Raji (cell line): Measurements from ENCODE around the gene YPEL1.

Experiments
- POLR2A ChIP-seq: IDR thresholded peaks from 2 replicates; pipeline ENCODE4 v1.6.1; 2011; ENCODE audit warnings: low read depth, low read length, control low read depth; ENCODE audit not compliant: insufficient read depth

Gene YPEL1

GRCh38 chr22:21709688-21710087, 25.9 kb downstream of the YPEL1 start:
- no peak for TF ChIP-seq POLR2A

- TF ChIP-seq POLR2A = no peak
These were observed 26.6 kb downstream of the YPEL1 start for GRCh38 chr22:21708960-21709359.

GRCh38 chr22:21707677-21708076, 27.9 kb downstream of the YPEL1 start:
- no peak for TF ChIP-seq POLR2A

- TF ChIP-seq POLR2A = no peak
These were observed 31.8 kb downstream of the YPEL1 start for GRCh38 chr22:21703684-21704316.

- no peak for TF ChIP-seq POLR2A
These were observed 32.6 kb downstream of the YPEL1 start for GRCh38 chr22:21702700-21703683.

GRCh38 chr22:21702094-21702493, 33.5 kb downstream of the YPEL1 start:
- TF ChIP-seq POLR2A = no peak

- no peak for TF ChIP-seq POLR2A
These were observed 34.1 kb downstream of the YPEL1 start for GRCh38 chr22:21701384-21701971.

GRCh38 chr22:21700822-21701221, 34.8 kb downstream of the YPEL1 start:
- TF ChIP-seq POLR2A = no peak

- no peak for TF ChIP-seq POLR2A
These were observed 36.0 kb downstream of the YPEL1 start for GRCh38 chr22:21699643-21700042.

- TF ChIP-seq POLR2A = no peak
These were observed 36.9 kb downstream of the YPEL1 start for GRCh38 chr22:21698430-21699329.

- no peak for TF ChIP-seq POLR2A
These were observed 37.7 kb downstream of the YPEL1 start for GRCh38 chr22:21697880-21698279.

- no peak for TF ChIP-seq POLR2A
These were observed 38.4 kb downstream of the YPEL1 start for GRCh38 chr22:21697021-21697771.

- no peak for TF ChIP-seq POLR2A
These were observed 39.5 kb downstream of the YPEL1 start for GRCh38 chr22:21696115-21696514.

- no peak for TF ChIP-seq POLR2A
These were observed 40.0 kb downstream of the YPEL1 start for GRCh38 chr22:21695430-21696085.
